AML-193 (cell line): ENCODE results near the gene PPIC.
"Not testable (repeated sequence)": the region's sequence is repeated elsewhere in the genome, so short reads cannot be mapped to it uniquely, and the experiment has no call there.

Source experiments
- DNase-seq, 2 experiments: peaks; one replicate each; lab custom pipeline; 2025; lab: John Stamatoyannopoulos, UW

The PPIC gene

GRCh38 chr5:123007754-123008153 lies 28.8 kb downstream of the PPIC start:
- DNase-seq = no peak

GRCh38 chr5:123007182-123007581 lies 29.3 kb downstream of the PPIC start:
- no peak for DNase-seq

GRCh38 chr5:123001808-123002207 lies 34.7 kb downstream of the PPIC start:
- no peak for DNase-seq

- DNase-seq = no peak
Observed at GRCh38 chr5:123000731-123001130, 35.8 kb downstream of the PPIC start.

- peak; percentile 29 to 39 for DNase-seq
Observed at GRCh38 chr5:122999947-123000563, 36.5 kb downstream of the PPIC start.

GRCh38 chr5:122997294-122997693 lies 39.2 kb downstream of the PPIC start:
- DNase-seq = no peak

GRCh38 chr5:122996091-122996490 lies 40.4 kb downstream of the PPIC start:
- DNase-seq = no peak

- no peak for DNase-seq
Observed at GRCh38 chr5:122985954-122986721, 50.4 kb downstream of the PPIC start.

- no peak for DNase-seq
Observed at GRCh38 chr5:122985006-122985700, 51.4 kb downstream of the PPIC start.

GRCh38 chr5:122984425-122984824 lies 52.1 kb downstream of the PPIC start:
- DNase-seq = no peak

- DNase-seq = no peak
Observed at GRCh38 chr5:122982376-122982775, 54.1 kb downstream of the PPIC start.

- no peak for DNase-seq
Observed at GRCh38 chr5:122981846-122982245, 54.7 kb downstream of the PPIC start.

- no peak for DNase-seq
Observed at GRCh38 chr5:122978644-122979297, 57.8 kb downstream of the PPIC start.

- DNase-seq = no peak
Observed at GRCh38 chr5:122978068-122978467, 58.5 kb downstream of the PPIC start.

- DNase-seq = no peak
Observed at GRCh38 chr5:122977319-122977718, 59.2 kb downstream of the PPIC start.

GRCh38 chr5:122974251-122974650 lies 62.3 kb downstream of the PPIC start:
- DNase-seq = not testable (repeated sequence)

GRCh38 chr5:122973759-122974158 lies 62.8 kb downstream of the PPIC start:
- DNase-seq = not testable (repeated sequence)
